Measurements from ENCODE around the gene CCDC146. TPM values are rescaled to one million over a fixed set of nuclear protein-coding genes. Genes with fewer than 3 reads are reported as not detected.

CCDC146 gene
- total and polyA plus RNA-seq, 2 of the 8 experiments (the other 6 are each of a cell fraction or from before 2014, with no cell fraction given) = 0.88 to 2.4 TPM

- TF ChIP-seq PHF8 (conservative IDR thresholded peaks at IDR 0.05; ENCODE audit: low read depth, low read length) = no peak
- no peak for TF ChIP-seq TAF1 (IDR thresholded peaks at IDR 0.05; ENCODE audit: low read depth, low read length)
- TF ChIP-seq CHD2 (IDR thresholded peaks at IDR 0.05; ENCODE audit: low read length) = no peak
These were observed 76.9 kb downstream of the CCDC146 start, which contains the start of gene FGL2 (continued) for GRCh38 chr7:77199013-77199966.

Measured in H1 (cell line).